Activated CD4-positive, CD25-positive, alpha-beta regulatory T cell (primary cell): Measurements from ENCODE around the gene NOD2.
A peak's percentile ranks its signal among the peaks of the same experiment; 100 is the strongest.

ENCODE experiments used
- DNase-seq, 4 experiments: peaks; one replicate each; lab custom pipeline; 2025; lab: John Stamatoyannopoulos, UW

NOD2 gene

DNA sequence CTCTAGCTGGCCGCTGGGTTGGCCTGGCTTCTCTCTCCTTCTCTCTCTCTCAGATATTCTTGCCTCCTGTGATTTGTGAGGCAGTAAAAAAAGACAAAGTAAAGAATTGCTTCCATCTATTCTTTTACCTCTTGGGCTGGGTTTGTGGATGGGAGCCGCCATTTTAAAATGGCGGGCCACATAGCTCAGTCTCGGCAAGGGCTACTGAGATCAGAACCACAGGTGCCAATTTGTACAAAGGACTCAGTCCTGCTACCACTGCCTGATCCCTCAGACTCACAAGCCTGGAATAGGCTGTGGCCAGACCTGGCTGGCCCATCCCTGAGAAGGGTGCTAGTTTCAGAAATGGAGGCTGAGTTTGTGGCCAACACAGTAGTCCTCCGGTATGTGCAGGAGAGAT lies 24.1 kb downstream of the NOD2 start:
- DNase-seq = no peak

DNA sequence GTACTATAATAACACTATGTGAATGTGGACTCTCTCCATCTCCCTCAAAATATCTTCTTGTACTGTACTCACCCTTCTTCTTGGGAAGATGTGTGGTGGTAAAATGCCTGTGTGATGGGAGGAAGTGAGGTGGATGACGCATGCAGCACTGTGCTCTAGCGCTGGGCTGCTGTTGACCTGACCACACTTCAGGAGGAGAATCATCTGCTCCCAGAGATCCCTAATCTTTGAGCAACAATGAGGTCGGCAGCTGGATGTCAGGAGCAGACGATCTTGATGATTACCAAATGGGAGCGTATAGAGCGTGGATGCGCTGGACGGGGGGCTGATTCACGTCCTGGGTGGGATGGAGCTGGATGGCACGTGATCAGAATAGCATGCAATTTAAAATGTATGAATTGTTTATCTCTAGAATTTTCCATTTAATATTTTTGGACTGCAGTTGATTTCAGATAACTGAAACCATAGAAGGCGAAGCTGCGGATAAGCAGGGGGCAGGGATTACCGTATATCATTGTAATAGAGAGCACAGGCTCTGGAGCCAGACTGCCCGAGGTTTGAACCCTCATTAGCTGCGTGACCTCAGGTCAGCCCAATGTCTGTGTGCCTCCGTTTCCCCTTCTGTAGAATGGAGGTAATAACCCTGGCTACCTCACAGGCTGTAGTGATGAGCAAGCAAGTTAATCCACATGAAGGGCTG lies 24.8 kb downstream of the NOD2 start:
- no peak for DNase-seq

DNA sequence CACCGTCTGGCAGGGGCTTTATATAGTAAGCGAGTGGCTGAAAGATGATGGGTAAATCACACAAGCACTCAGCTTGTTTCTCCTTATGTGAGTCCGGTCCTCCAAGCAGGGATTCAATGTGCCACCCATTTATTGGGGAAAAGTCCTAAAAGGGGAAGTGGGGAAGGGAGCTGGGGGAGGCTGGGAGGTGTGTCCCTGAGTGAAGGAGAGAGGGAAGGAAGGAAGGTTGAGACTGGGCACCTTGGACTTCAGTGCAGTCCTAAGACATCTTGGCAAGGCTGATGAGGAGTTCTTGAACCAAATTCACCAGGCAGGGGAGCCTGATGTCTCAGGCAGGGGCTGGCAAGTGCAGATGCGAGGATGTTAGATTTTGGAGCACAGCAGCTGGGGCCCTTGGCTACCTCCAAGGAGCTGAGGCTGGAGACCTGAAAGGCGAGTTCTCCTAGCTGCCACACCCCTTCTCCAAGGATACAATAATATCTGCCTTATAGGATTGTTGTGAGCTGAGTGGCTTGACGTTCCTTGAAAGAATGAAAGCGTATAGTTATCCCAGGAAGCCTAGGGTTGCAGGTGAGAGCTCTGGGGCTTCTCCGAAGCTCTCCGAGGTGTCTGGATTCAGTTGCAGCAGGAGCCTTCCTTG lies 25.5 kb downstream of the NOD2 start:
- no peak for DNase-seq

DNA sequence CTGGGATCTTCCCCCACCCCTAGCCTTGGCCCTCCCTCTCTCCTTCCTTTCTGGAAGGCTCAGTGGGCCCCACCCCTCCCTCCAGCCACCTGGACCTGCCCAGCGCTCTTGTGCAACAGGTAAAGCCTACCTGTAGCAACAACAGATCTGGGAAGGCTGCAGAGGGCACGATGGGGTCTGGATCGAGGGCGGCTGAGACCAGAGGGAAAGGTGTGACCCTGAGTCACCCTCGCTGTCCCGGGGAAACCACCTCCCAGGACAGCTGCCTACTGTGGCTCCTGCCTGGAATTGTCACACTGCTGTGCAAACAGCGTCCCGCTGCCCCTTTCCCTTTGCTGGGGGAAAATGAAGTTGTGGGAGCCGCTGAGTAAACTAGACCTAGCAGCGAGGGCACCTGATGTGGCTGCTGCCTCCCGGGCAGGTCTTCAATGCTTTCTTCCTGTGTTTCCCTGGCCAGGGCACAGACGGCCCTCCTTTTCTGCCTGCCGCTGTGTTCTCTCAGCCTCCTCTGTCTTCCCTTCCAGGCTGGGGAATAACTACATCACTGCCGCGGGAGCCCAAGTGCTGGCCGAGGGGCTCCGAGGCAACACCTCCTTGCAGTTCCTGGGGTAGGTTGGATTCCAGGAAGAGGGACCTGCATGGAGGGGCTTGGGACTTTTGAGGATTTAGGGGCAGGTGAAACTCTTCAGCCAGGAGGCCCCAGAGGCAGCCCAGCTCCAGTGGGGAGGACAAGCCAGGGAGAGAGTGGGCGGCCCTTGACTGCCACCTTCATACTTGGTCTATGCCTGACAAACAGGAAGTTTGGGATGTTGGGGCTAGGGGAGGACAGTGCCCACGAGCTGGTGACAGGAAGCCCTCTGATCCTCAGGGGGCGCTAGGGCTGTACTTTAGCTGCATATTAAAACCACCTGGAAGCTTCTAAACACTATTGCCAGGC lies 26.3 kb downstream of the NOD2 start:
- no peak for DNase-seq

DNA sequence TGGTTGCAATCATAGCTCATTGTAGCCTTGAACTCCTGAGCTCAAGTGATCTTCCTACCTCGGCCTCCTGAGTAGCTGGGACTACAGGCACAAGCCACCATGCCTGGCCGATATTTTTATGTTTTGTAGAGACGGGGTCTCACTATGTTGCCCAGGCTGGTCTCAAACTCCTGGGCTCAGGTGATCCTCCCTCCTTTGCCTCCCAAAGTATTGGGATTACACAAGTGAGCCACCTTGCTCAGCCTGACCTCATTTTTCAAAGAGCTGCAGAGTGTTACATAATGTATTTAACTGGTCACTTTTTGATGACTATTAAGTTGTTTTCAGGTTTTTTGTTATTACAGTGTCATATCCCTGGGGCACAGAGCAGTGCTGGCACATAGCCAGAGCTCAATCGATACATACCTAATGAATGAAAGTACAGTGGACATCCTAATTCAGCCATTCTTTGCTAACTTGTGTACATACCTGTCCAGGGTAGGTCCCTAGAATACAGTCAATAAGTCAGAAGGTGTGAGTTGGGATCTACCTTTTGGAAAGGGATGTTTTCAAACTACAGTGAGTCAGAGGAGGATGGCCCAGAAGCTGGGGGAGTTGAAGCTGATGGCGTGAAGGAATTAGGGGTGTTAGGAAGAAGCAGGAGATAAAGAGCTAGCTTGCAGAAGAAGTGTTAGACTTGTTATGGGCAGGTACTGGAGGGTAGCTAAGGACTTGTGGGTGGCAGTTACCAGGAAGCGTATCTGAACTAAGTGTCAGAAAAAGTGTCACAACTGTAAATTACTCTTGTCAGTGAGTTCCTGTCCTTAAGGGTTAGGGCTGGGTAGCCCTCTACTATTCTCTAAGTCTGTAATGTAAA lies 28.4 kb downstream of the NOD2 start:
- no peak for DNase-seq

DNA sequence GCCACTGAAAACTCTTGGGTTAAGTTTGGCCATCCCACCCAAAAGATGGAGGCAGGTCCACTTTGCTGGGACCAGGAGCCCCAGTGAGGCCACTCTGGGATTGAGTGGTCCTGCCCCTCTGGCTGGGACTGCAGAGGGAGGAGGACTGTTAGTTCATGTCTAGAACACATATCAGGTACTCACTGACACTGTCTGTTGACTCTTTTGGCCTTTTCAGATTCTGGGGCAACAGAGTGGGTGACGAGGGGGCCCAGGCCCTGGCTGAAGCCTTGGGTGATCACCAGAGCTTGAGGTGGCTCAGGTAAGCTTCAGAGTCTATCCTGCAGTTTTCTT lies 29.0 kb downstream of the NOD2 start:
- DNase-seq = no peak

DNA sequence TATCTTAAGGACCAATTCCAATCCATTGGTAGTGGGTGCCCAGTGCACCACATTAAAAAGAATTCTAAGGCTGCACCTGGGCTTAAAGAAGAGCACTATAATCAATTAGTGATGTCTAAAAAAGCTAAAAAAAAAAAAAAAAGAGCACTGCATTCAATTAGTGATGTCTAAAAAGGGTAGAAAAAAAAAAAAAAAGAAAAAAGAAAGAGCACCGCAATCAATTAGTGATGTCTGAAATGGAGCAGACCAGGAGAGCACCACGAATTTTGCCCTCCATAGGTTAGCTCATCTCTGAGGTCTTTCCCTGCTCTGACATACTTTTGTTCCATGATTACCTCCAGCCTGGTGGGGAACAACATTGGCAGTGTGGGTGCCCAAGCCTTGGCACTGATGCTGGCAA lies 29.6 kb downstream of the NOD2 start:
- DNase-seq = no peak

DNA sequence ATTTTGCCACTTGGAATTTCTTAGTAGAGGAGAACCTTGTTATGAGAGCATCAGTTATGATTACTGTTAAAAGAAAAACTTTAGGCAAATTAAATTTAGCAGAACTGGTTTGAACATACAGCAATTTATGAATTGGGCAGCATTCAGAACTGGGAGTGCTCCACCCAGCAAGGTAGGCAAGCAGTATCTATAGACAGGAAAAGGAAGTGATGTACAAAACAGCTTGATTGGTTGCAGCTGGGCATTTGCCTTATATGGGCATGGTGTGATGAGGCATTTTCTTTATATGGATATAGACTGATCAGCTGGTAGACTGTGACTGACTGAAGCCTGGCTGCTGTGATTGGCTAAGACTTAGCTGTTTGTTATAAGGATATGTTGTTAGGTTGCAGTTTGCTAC lies 30.9 kb downstream of the NOD2 start:
- DNase-seq = no peak

DNA sequence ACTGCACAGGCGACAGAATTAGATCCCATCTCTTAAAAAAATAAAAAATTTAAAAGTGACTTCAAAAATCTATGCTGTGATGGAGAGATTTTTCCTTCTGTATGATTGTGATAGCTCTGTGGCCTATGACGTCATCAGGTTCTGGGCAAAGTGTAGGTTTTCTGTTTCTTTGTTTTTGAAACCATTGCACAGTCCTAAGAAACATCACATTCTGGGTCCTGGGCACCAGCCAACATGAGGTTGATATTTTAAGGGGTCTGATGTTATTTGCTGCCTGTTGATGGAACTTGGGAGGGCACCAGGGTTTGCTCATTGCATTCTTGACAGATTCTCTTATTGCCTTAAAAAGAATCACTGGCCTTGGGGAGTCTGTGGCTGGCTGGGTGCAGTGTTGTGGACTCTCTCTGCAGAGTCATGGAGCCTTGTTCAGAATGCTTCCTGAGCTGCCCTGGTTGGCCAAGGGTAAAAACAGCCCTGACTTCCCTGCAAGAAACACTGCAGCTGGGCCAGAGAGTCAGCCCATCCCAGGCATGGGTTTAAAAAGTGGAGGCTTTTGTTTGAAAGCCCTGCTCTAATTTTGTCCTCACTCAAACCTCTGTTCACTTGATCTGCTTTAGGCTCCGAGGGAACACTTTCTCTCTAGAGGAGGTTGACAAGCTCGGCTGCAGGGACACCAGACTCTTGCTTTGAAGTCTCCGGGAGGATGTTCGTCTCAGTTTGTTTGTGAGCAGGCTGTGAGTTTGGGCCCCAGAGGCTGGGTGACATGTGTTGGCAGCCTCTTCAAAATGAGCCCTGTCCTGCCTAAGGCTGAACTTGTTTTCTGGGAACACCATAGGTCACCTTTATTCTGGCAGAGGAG lies 38.0 kb downstream of the NOD2 start:
- DNase-seq = no peak

DNA sequence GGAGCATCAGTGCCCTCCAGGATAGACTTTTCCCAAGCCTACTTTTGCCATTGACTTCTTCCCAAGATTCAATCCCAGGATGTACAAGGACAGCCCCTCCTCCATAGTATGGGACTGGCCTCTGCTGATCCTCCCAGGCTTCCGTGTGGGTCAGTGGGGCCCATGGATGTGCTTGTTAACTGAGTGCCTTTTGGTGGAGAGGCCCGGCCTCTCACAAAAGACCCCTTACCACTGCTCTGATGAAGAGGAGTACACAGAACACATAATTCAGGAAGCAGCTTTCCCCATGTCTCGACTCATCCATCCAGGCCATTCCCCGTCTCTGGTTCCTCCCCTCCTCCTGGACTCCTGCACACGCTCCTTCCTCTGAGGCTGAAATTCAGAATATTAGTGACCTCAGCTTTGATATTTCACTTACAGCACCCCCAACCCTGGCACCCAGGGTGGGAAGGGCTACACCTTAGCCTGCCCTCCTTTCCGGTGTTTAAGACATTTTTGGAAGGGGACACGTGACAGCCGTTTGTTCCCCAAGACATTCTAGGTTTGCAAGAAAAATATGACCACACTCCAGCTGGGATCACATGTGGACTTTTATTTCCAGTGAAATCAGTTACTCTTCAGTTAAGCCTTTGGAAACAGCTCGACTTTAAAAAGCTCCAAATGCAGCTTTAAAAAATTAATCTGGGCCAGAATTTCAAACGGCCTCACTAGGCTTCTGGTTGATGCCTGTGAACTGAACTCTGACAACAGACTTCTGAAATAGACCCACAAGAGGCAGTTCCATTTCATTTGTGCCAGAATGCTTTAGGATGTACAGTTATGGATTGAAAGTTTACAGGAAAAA lies 38.8 kb downstream of the NOD2 start:
- no peak for DNase-seq

DNA sequence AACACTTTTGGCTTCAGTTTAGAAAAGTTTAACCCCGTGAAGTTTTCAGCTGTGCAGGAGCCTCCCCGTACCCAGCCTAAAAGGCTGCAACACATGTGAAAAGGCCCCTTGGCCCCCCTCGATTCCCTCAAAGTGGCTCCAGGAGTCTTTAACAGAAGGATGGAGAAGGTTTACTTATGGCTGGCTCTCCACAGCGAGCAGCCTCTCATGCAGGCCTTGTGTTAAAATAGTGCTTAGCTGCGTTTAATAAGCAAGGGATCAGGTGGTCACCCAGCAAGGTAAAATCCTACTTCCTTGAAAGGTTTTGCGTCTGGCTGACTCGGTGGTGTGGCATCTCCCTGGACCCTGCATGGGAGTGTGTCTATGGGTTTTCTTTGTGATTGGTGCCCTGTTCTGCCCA lies 40.1 kb downstream of the NOD2 start:
- no peak for DNase-seq

DNA sequence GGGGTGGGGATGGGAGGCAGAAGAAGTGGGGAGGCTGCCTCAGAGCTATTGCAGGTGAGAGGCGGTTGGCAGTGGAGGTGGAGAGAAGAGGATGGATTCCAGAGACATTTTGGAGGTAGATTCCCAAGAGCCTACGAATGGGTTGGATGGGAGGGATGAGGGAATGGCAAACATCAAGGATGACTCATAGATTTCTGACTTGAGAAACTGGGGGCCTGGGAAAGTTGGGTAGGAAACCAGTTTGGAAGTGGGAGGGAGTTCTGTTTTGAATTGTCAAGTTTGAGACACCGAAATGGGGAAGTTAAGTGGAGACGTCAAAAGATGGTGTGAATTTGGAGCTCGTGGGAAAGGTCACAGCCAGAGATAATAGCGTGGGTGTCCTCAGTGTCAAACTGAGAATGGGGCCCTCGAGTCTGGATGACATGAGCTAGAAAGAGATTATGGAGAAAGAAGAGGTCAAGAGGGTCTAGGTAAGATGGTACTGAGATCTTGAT lies 42.3 kb downstream of the NOD2 start:
- no peak for DNase-seq

DNA sequence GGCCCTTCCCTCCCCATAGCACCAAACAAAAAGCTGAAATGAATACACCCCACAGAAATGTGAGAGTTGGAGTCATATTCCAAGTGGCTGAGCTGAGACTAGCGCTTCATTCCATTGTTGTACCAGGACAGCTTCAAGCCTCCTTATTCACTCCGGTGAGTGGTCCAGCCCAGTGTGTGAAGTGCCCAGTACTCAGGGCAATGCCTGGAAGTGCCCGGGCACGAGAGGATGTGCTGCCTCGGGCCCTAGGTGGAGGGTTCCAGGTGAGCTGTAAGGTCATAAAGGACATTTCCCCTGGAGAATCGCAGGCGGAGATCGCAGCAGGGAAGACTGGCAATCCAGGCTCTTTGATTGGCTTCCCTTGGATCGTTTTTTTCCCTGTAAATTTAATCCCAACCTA lies 43.0 kb downstream of the NOD2 start:
- DNase-seq = no peak

DNA sequence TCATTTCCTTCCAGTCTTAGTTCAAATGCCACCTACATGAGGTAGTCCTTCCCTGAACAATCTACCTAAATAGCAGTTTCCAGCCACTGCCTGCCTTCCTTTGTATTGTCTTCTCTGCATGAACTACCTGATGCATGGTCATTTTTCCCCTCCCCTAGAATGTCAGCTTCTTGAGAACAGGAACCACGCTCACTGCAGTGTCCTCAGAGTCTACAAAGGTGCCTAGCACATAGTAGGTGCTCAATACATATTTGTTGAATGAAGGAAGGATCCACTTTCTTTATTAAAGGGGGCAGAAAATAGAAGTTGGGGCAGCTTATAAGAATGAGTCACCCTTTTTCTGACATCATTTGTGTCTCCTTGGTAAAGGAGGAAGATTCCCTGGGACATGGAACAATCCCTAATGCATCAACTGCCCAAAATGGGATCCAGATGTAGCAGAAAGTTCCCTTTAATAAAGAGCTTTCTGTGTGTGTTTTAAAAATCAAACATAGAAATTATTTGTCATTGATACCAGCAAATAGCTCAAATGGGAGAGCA lies 44.1 kb downstream of the NOD2 start:
- no peak for DNase-seq

DNA sequence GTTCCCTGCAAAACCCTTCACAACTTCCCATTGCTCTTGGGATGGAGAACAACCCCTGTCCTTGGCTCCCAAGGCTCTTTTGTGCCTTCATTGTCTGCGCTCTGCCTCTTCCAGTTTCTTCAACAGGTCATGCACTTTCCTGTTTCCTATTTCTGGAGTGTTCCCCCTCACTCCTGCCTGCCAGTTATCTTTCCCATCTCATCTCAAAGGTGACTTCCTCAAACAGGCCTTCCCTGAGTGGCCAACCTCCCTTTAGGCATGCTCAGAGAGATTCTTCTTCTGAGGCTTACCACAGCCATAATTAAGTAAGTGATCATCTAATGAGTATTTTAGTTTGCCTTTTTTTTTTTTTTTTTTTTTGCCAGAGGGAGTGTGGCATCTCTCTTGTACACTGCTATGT lies 45.6 kb downstream of the NOD2 start:
- no peak for DNase-seq

DNA sequence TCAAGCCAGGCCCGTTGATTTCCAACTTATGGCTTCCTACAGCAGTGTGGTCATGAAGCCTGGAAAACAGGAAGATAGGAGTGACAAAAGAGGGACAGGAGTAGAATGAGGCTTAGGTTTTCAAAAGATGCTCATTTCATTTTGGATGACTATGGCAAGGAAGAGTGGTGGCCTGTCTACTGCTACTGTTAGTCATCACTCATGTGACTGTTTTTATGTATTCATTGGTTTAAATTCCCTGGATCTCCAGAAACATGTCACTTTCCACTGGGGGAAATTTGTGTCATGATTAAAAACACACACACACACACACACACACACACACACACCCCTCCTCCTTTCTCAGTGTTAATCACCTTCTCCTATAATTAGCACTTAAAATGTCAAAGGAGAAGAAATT lies 47.3 kb downstream of the NOD2 start:
- no peak for DNase-seq

DNA sequence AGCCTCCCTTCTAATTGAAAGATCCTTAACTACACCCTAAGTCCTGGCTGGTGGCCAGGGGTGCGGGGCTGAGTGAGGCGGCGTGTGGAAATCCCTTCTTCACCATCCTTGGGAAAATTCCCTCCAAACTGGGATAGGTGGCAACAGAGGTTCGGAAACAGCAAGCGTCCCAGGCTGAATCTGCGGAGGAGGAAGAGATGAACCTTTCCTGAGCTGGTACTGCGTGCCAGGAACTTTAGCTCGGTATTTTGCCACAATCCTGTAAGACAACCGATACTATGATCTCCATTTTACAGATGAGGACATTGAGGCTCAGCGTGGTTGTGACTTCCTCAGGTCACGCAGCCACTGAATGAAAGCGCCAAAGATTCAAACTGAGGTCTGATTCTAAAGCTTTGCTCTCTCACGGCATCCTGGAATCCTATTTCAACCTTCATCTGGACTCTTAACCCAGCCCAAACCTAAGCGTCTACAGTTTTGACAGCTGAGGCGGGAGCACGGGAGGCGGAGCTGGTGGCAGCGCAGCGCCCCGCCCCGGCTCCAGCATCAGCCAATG lies 47.9 kb downstream of the NOD2 start:
- no peak for DNase-seq

DNA sequence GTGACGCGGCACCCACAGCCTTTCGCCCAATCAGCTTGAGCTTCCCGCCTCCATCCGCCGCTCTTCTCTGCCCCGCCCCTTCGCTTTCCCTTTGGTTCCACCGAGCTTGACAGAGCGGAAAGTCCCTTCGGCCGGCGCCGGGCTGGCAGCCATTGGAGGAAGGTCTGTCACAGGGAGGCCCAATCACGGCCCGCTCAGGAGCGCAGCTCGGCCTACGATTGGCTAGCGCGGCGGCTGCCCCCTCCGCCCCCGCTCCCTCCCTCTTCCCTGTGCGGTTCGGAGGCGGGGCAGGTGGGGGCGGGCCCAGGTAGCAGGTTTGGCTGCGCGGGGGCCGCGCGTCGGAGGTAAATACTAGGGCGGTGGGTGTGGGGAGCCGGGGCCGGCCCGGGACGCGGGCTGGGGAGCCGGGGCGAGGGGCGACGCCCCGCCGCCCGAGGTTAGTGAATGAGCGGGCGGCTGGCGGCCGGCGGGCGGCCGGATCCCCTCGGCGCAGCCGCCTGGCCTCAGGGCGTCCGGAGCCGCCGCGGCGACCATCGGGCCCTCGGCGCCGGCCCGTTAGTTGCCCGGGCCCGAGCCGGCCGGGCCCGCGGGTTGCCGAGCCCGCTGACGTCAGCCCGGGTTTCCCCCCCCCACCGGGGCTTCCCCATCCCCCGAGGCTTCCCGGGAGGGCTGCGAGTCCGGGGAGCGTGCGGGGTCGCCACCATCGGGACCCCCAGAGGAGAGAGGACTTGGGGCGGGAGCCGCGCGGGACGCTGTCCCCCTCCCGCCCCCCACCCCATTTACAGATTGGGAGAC lies 48.6 kb downstream of the NOD2 start, which contains the start of gene CYLD:
TSS of gene CYLD (plus strand) at position 306 of the 795 bp plus-strand sequence. CDS start 7,613 bp downstream, outside the sequence.
- peak; percentile 96 to 99 (median 98) for DNase-seq
